HG03439 (cell line): ENCODE data around the gene CAMK2A.

Experiments used
- ATAC-seq: cut with Tn5 transposase; IDR thresholded peaks from one replicate; pipeline ENCODE4 v1.9.1; 2021; ENCODE audit warnings: mild to moderate bottlenecking, moderate library complexity; ENCODE audit not compliant: unreplicated experiment

CAMK2A gene

DNA sequence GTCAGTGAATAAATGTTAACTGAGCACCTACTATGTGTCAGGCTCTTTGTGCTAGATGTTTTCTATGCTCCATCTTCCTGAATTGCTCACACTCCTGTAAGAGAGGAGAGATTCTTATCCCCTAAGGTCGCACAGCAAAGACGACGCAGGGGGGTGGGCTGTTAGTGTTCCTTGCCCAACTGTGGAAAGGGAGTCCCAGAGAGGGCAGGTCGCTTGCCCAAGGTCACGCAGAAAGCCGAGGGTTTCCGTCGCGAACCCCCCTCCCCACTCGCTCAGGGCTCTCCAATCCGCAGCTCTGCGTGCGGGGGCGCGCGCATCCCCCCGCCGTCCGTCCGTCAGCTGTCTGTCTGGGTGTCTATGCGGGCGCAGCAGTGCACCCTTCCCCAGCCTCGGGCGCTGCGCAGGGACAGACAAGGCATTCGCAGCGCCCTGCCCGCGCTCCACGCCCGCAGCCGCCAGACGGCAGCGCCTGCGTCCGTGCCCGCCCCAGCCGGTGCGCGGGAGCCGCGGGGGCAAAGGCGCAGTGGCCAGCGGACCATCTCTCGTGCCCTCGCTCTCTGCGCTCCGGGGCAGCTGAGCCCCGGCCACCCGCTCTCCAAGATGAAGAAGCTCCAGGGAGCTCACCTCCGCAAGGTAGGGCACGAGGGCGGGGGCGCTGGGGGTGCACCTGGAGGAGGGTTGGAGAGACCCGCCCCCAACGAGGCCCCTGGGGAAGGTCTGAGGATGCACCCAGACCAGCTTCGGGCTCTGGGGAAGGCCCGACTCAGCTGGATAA lies 99.7 kb downstream of the CAMK2A start, which contains the start of gene SLC6A7:
Gene SLC6A7 (plus strand): TSS at position 335 of the 775 bp plus-strand sequence. CDS start 266 bp downstream, at position 601.
- no peak for ATAC-seq

DNA sequence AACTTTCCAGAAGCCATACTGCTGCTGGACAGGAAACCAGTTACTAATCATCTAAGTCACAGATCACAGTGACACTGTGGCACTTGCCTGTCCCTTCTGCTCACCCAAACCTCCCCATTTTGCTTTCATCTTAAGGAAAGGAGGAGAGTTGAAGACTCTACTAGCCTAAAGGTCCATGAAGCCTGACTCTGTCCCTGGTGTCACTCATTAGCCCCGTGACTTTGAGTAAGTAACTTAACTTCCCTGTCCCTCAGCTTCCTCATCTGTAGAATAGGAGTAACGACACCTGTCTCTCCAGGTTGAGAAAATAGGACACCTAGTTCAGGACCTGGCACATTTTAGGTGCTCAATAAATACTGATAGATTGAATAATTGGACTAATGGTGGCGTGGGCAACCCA lies 100.2 kb downstream of the CAMK2A start:
- no peak for ATAC-seq

DNA sequence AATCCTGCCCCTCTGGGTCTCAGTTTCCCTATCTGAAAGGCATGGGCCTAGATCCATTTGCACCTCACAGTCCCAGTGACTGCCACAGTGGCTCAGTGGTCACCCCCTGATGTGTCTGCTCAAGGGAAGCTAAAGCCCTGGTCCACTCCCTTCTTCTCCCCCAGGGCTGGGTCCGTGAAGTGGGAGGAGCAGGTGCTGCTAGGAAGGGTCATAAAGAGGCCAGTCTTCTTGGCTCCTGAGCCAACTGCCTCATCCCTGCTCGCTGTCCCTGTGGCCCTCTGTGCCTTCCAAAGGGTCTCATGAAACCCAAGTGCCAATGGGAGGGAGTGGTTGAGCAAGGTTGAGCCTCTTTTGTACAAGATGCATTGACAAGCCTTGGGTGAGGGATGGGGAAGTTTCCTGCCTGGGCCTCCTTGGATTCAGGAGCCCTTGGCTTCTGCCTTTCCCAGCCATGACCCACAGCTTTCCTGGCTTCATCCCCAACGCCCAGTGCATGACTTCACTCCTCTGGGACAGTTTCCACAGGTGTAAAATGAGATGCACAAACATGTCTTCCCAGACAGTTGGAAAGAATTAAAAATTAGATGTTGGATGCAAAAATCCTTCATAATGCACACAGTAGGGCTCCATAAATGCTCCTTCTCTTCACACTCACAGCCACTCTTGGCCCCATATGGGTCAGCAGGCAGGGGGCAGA lies 101.3 kb downstream of the CAMK2A start:
- no peak for ATAC-seq

DNA sequence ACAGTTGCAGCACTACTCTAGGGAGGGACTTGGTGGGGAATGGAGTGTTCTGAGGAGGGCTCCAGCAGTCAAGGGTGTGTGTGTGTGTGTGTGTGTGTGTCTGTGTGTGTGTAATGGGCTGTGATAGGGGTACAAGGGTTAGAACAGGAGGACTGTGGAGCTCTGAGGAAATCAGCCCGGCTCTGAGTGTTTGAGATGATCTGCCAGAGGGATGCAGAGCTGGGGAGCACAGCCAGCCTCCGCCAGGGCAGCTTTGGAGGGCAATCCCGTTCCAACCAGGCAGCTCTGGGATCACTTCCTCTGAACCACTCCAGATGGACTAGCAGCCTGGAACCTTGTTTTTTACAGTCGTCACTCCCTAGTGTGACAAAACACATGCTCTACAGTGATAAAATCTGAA lies 102.7 kb downstream of the CAMK2A start:
- ATAC-seq: no peak

DNA sequence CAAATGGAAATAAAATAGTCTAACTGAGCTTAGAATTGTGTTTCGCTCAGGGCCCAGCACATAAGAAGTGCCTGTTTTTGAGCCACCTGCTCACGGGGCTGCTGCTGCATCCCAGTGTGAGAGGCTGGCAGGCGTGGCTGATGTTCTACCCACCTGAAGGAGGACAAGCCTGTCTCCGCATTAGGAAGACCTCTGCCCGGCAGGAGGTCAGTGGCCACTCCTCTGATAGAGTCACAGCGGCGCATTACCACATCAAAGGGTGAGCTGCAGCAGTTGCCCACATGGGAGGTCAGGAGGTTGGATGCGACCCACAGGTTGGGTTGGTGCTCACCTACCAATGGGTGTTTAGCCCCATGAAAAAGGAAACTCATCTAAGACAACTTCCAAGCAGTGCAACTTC lies 103.4 kb downstream of the CAMK2A start:
- no peak for ATAC-seq

DNA sequence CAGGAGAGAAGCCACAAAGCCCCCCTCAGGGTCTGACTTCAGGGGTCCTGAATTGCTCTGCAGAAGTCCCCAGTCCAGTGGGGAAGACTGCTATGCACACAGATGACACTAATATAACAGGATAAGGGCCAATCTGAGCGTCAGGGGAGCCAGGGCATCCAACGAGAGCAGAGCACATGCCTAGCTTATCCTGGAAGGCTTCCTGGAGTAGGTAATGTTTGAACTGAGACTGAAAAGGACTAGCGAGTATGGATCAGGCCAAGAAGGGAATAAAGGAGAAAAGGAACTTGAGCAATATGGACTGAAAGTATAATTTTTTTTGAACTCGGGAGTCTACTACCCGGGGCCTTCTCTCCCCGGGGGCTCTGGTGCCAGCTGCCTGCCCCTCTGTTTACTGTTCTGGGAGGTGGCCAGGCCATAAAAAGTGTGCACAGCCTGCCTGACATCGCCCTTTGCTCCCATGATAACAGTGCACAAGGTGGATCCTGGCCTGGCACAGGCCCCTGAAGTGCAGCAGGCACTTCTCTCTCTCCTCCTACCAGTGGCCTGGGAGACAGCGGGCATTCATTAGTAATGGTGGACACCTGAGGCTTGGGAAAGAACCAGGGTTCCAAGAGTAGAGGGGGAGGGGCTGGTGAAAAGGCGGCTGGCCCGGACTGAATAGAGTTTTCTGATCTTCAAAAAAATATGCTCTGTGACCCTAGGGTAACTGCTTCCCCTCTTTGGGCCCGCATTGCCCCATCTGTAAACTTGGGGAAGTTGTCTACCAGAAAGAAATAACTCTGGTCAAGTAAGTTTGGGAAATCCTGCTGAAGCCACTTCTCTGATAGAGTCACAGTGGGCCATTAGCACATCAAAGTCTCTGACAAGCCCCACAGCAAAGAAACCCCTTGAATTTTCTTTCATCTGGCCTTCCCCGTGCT lies 104.3 kb downstream of the CAMK2A start:
- no peak for ATAC-seq

DNA sequence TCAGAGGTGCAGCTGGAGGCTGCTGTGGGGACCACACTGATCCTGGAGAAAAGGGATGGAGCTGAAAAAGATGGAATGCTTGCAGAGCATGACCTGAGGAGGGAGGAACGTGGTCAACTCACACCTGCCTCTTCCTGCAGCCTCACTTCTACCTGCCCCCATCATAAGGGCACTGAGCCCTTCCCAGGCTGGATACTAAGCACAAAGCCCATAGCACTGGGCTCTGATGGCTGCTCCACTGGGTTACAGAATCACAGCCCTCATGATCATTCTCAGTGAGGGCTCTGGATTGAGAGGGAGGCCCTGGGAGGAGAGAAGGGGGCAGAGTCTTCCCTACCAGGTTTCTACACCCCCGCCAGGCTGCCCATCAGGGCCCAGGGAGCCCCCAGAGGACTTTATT lies 105.6 kb downstream of the CAMK2A start:
- ATAC-seq: no peak

DNA sequence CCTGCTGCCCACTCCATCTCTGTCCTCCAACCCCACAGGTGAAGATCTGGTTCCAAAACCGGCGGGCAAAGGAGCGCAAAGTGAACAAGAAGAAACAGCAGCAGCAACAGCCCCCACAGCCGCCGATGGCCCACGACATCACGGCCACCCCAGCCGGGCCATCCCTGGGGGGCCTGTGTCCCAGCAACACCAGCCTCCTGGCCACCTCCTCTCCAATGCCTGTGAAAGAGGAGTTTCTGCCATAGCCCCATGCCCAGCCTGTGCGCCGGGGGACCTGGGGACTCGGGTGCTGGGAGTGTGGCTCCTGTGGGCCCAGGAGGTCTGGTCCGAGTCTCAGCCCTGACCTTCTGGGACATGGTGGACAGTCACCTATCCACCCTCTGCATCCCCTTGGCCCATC lies 106.1 kb downstream of the CAMK2A start:
- no peak for ATAC-seq

DNA sequence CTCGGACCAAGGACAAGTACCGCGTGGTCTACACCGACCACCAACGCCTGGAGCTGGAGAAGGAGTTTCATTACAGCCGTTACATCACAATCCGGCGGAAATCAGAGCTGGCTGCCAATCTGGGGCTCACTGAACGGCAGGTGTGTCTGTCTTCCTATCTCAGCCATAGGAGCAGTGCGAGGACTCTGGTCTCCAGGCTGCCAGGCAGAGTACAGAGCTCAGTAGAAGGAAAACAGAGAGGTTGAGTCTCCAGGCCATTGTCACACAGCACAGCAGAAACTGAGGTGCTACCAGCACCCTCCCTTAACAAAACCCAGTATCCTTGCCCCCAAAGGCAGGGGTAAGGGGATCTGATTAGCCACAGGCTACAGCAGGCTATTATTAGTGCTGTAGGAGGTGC lies 106.8 kb downstream of the CAMK2A start:
- ATAC-seq: no peak

DNA sequence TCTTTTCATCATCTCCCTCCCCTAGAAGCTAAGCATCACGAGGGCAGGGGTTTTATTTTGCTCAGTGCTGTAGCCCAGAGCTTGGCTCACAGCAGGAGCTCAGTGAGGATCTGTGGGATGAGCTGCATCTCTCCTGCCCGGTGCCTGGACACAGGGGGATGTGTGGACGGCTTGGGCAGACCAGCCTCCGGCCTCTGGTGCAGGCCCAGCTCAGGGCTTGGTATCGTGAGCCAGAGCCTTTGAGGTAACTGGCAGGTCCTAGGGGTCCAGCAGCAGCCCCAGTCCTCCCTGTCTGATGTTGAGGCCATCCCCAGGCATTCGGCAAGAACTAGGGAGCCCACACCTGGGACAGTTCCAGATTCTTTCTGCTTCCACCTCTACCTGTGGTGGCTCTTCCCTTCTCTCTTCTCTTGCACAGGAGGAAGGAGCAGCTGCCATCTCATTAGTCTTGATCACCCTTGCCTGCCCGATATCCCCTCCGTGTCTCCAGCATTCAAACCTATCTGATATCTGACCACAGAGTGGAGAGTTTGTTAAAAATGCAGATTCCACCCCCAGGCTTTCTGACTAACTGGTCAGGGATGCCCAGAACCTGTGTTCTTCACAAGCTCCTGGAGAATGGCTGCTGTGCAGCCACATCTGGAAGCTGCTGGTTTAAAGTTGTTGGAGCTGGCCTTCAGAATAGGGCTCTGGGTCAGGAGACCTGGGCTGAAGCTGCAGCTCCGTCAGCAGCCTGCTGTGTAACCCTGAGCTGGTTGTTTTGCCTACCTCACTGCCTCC lies 107.6 kb downstream of the CAMK2A start:
- no peak for ATAC-seq

DNA sequence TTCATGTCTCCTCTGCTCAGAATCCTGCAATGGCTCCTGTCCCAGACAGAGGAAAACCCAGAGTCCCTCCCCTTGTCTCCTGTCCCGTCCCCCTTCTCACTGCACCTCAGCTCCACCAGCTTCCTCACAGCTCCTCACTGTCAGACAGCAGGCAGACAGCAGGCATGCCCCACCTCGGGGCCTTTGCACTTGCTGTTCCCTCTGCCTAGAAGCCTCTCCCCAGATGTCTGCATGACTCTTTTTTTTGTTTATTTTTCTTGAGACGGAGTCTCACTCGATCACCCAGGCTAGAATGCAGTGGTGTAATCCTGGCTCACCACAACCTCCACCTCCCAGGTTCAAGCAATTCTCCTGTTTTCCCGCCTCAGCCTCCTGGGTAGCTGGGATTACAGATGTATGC lies 108.5 kb downstream of the CAMK2A start:
- ATAC-seq: no peak

DNA sequence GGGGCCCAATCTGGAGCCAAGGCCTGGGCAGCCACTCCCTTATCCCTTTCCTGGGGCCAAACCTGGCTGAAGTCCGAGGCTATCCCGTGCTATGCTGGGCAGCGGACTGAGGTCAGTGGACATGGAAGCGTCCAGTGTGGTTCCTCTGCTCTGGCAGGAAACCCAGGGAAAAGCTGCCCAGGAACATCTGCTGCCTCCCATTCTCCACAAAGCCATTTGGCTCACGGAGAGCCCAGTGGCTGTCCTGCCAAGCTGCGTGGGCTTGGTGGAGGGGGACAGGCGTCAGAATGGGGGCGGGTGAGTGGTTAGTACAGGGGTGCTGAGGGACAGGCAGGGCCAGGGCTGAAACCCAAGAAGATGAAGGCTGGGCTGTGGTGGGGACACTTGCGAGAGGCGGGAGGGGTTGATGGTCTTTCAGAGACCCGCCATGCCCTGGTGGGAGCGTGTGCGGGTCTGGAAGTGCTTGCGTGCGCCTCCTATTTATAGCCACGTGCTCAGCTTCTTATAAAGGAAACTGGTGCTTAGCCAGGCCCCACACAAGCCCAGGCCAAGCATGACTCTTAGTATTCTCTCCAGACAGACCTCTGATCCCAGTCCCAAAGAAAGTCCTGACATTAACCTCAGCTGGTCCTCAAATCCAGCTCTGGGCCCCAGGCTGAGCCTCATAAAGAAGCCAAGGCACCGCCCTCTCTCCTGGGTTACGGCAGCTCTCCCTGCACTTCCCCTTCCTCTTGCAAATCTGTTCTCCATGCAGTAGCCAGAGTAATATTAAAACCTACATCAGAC lies 109.1 kb downstream of the CAMK2A start:
- no peak for ATAC-seq

DNA sequence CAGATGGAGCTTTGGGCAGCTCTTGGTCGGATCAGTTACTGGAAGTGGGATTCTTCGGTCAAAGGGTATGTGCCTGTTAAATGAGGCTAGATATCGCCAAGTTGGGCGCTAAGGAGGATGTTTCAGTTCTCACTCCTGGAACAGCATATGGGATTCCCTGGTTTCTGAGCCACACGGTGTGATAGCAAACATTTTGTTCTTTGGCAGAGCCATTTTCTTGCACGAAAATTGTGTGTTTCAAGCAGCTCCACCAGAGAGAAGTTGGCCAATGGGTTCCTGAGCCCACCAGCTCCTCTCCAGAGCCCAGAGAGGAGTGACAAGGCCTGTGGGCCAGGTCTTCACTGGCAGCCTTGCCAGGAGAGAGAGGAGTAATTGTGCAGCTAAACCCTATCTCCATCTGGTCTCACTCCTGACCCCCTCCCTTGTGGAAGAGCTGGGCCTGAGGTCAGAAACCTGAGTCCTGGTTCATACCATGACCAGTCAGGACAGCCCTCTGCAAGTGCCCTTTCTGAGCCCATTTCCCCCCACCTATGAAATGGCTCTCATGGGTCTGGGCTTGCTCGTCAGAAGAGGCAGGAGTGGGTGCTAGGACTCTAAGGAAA lies 110.5 kb downstream of the CAMK2A start:
- ATAC-seq: no peak

DNA sequence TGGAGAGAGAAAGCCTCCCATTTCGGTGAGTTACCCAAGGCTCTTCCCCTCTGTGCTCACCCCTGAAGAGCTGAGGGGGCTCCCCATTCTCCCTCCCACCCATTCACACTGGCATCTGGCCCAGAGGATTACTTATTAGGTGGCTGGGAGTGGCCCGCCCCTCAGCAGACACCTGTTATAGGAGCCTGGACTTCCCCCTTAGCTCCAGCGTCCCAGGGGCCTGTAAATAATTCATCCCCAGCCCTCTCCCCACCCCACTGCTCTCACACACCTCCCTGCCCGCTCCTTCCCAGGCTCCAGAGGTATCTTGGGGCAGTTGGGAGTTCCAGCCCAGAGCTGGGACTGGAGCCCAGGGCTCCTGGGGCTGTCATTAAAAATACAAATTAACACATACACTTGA lies 111.3 kb downstream of the CAMK2A start:
- ATAC-seq: no peak

DNA sequence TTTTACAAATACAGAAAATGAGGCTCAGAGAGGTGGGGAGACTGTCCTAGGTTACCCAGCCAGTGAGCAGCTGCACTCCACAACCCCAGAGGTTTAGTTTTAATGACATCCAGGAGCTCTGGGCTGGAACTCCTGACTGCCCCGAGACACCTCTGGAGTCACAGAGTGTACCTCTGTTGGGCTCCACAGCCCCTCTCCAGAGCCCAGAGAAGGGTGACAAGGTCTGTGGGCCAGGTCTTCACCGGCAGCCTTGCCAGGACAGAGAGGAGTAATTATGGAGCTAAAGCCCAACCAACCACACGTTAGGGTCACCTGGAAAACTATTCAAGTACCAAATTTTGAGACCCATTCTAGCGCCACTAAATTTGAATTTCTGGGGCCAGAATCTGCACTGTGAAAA lies 111.9 kb downstream of the CAMK2A start:
- no peak for ATAC-seq

DNA sequence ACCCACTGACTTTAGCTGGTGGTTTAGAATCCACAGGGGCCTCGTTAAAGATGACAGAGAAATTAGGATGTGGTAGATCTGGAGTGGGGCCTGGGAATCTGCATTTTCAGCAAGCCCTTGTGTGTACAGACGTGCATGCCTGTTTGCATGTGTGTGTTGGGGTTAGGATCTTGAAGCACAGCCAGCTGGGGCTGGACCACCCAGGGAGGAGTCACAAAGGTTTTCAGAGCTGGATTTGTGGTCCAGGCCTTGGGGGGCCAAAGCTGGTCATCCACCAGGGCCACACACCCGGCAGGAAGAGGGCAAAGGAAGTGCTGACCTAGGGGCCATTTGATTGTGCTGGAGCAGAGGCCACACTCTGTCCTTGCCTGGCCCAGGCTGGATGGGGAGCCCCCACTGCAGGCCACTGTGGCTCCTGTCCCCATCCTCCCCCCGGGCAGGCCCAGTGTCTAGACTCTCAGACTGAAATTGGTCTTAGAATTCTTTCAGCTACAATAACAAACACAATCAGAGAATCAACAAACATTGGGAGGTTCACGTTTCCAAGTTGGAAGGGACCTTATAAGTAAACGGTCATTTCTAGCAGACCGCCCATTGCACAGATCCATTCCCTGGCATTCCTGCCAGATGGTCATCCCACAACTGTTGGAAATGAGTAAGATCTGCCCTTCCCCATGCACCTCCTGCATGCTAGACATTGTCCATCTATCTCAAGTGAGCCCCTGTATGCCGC lies 112.7 kb downstream of the CAMK2A start:
- ATAC-seq: no peak

DNA sequence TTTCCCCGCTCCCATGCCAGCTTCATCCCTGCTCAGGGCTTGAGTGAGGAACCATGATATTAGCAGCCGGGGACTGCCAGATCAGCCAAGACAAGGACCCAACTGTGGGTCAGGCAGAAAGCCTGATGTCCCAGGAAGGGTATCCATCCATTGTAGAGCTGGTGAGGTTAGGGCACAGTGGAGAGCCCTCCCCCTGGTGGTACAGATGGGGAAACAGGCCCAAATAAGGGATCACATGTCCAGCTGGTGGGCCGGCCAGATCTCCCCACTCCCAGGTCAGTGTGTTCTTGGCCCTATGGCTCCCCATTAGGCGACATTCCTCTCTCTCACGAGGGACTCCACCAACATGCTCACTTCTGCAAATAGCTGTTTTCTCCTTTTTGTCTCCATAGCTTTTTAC lies 114.0 kb downstream of the CAMK2A start:
- ATAC-seq: no peak

DNA sequence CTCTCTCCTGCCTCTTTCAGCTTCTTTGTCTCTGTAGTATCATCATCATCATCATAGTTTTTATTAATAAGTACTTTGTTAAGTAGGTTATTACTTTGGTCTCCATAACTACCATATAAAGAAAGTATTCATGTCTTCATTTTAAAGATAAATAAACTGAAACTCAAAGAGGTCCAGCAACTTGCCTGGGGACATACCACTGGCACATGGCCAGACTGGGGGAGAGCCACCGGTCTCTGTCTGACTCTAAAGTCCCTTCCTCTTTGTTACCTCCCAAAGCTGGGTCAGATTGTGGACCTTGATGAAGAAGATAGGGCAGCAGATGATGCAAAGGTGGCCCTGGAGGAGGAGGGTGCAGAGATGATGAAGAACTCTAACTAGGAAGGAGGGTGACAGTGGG lies 114.5 kb downstream of the CAMK2A start:
- ATAC-seq: no peak

DNA sequence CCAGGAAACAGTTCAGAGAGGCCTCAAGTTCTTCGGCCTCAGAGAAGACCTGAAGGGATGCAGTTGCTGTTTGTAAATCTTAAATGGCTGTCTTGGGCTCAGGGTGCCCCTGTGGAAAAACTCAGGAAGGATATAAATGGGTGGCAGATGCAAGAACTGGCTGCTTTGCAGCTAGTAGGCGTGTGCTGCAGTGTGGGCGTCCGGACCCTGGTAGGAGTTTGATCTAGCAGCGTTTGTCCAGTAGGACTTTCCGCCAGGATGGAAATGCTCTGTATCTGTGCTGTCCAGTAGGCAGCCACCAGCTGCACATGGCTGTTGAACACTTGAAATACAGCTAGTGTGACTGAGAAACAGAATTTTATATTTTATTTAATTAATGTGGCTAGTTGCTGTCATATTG lies 115.3 kb downstream of the CAMK2A start:
- ATAC-seq: no peak
